Measurements from ENCODE around the gene COL26A1.
A peak's percentile ranks its signal among the peaks of the same experiment; 100 is the strongest.

The COL26A1 gene

GRCh38 chr7:101537205-101537604 lies 174.5 kb downstream of the COL26A1 start:
- DNase-seq = no peak

GRCh38 chr7:101537935-101538595 lies 175.4 kb downstream of the COL26A1 start:
- DNase-seq = no peak

GRCh38 chr7:101538596-101539459 lies 176.2 kb downstream of the COL26A1 start:
- peak; percentile 0 for DNase-seq

- DNase-seq = no peak
Measured at GRCh38 chr7:101539784-101540183, 177.1 kb downstream of the COL26A1 start.

GRCh38 chr7:101542527-101543241 lies 180.0 kb downstream of the COL26A1 start:
- peak; percentile 3 for DNase-seq

- DNase-seq = no peak
Measured at GRCh38 chr7:101543242-101543766, 180.6 kb downstream of the COL26A1 start.

GRCh38 chr7:101543846-101544245 lies 181.2 kb downstream of the COL26A1 start:
- DNase-seq = no peak

- DNase-seq = no peak
Measured at GRCh38 chr7:101545441-101546190, 182.9 kb downstream of the COL26A1 start.

GRCh38 chr7:101546308-101546936 lies 183.7 kb downstream of the COL26A1 start:
- no peak for DNase-seq

- no peak for DNase-seq
Measured at GRCh38 chr7:101547022-101547915, 184.6 kb downstream of the COL26A1 start.

- no peak for DNase-seq
Measured at GRCh38 chr7:101547916-101548661, 185.4 kb downstream of the COL26A1 start.

- DNase-seq = no peak
Measured at GRCh38 chr7:101549734-101550133, 187.1 kb downstream of the COL26A1 start.

GRCh38 chr7:101550641-101551541 lies 188.2 kb downstream of the COL26A1 start:
- no peak for DNase-seq

GRCh38 chr7:101553018-101553770 lies 190.5 kb downstream of the COL26A1 start:
- DNase-seq = no peak

- DNase-seq = no peak
Measured at GRCh38 chr7:101553771-101554445, 191.2 kb downstream of the COL26A1 start.

GRCh38 chr7:101554584-101555268 lies 192.1 kb downstream of the COL26A1 start:
- no peak for DNase-seq

GRCh38 chr7:101555269-101555920 lies 192.7 kb downstream of the COL26A1 start:
- DNase-seq = no peak
